Uterus (tissue), 4 donors: ENCODE results near the gene AKT2. TPM values are rescaled to one million over a fixed set of nuclear protein-coding genes. Genes with fewer than 3 reads are reported as not detected.

ENCODE experiments used
- DNase-seq, 2 donors: peaks; one replicate each; pipeline ENCODE4 v3.0.0-alpha.2; 2019 to 2020
- H3K27ac ChIP-seq, 2 donors: fragments of 200-600 bp; sonication (generic); 1 replicate in 1 of 2; 2 replicates in 1 of 2; pipeline ENCODE4 v1.5.1; 2016 to 2018
- H3K27me3 ChIP-seq, 2 donors: fragments of 200-600 bp; sonication (generic); one replicate each; pipeline ENCODE4 v1.5.1; 2018 to 2019; ENCODE audit warnings: control low read depth in 1 of 2
- H3K36me3 ChIP-seq, 2 donors: fragments of 200-600 bp; sonication (generic); one replicate each; pipeline ENCODE4 v1.5.1; 2019; ENCODE audit warnings: control low read depth in 1 of 2
- H3K4me1 ChIP-seq, 2 donors: fragments of 200-600 bp; sonication (generic); one replicate each; pipeline ENCODE4 v1.5.1; 2018 to 2019; ENCODE audit warnings: control low read depth in 1 of 2
- H3K4me3 ChIP-seq, 2 donors: fragments of 200-600 bp; sonication (generic); 1 replicate in 1 of 2; 2 replicates in 1 of 2; pipeline ENCODE4 v1.5.1; 2018 to 2019; ENCODE audit warnings: mild to moderate bottlenecking in 1 of 2
- H3K9me3 ChIP-seq, 2 donors: fragments of 200-600 bp; sonication (generic); one replicate each; pipeline ENCODE4 v1.5.1; 2019; ENCODE audit warnings: control low read depth in 1 of 2
- POLR2A ChIP-seq, 2 donors: fragments of 450-650 bp; IDR thresholded peaks; one replicate each; pipeline ENCODE4 v1.6.1; 2016; ENCODE audit warnings: antibody characterized with exemption in 2 of 2, mild to moderate bottlenecking in 1 of 2, moderate library complexity in 1 of 2
- intact Hi-C: fragments of 100-400 bp; cut with DNase I; formaldehyde crosslinking; loops from one replicate; pipeline ENCODE4 v1.15.1; 2023; ENCODE audit warnings: low total_unique reads
- total RNA-seq, 4 donors: library from RNA; depleted of rRNA in 3 of 4; stranded (reverse); fragments of >200 nt in 3 of 4; gene quantifications; one replicate each; pipeline versions ENCODE4 v1.1.0 to v1.2.4, GENCODE V29; 2014 to 2023
- TF ChIP-seq, protein P1 (sequence below), 4 experiments: fragments of 200-600 bp in 2 of 4; fragments of 450-650 bp in 2 of 4; sonication (generic) in 2 of 4; IDR thresholded peaks; one replicate each; pipeline ENCODE4 v1.5.1; 2016 to 2019; ENCODE audit warnings: antibody characterized with exemption in 4 of 4, mild to moderate bottlenecking in 2 of 4, moderate library complexity in 1 of 4
- donor health status: DM: yes; HTN: yes; CAD: no.

AKT2 gene
- total RNA-seq, 4 donors from 2014 or later = 32.6 to 177 (median 95.2) TPM

DNA sequence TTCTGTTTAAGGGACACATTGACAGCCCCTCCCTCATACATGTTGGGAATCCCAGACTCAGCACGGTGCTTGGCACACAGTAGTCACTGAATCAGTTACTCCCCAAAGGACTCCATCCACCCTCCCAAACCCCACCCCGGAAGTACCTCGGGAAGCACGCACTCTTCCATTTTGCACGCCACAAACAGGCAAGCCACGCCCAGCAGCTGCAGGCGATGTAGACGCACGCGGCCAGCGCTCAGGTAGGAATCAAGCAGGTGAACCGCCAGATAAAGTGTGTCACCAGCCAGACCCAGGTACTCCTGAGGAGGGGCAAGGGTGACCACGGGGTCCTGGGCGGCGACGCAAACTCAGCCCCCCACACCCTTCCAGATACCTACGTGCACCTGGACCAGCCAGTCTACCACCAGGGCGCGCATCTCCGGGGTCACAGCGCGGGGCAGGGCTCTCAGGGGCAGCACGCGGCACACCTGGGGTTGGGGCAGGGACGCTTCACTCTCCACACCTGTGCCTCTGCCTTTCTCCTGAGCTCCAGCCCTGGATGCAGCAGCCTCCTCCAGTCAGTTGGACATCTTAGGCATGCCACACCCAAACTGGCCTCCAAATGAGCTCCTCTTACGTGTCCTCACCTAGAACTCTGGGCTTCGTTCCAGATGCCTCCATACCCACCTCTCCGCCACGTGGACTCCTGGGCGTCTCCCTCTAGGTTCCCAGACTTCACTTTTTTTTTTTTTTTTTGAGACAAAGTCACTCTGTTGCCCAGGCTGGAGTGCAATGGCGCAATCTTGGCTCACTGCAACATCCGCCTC, 60.6 kb downstream of the AKT2 start:
- peaks cover 0 to 22% of the 10 kb centered on the region in 2 donors for H3K27me3 ChIP-seq
- no peak overlapping the region for H3K27ac ChIP-seq
- H3K4me1 ChIP-seq = peaks cover 0 to 8% of the 10 kb centered on the region in 2 donors
- no peak overlapping the region for H3K4me3 ChIP-seq
- no peaks in the 10 kb centered on the region for H3K9me3 ChIP-seq
- H3K36me3 ChIP-seq = no peaks in the 10 kb centered on the region
- DNase-seq = no peak
- TF ChIP-seq, protein P1, sequence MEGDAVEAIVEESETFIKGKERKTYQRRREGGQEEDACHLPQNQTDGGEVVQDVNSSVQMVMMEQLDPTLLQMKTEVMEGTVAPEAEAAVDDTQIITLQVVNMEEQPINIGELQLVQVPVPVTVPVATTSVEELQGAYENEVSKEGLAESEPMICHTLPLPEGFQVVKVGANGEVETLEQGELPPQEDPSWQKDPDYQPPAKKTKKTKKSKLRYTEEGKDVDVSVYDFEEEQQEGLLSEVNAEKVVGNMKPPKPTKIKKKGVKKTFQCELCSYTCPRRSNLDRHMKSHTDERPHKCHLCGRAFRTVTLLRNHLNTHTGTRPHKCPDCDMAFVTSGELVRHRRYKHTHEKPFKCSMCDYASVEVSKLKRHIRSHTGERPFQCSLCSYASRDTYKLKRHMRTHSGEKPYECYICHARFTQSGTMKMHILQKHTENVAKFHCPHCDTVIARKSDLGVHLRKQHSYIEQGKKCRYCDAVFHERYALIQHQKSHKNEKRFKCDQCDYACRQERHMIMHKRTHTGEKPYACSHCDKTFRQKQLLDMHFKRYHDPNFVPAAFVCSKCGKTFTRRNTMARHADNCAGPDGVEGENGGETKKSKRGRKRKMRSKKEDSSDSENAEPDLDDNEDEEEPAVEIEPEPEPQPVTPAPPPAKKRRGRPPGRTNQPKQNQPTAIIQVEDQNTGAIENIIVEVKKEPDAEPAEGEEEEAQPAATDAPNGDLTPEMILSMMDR (IDR thresholded peaks at IDR 0.05) = no peak
- no peak for TF ChIP-seq POLR2A (IDR thresholded peaks at IDR 0.05)
- intact Hi-C loops = loop anchor here (5.0 kb wide), 1 partner anchor 77 kb away; no protein-coding TSS in a partner anchor

DNA sequence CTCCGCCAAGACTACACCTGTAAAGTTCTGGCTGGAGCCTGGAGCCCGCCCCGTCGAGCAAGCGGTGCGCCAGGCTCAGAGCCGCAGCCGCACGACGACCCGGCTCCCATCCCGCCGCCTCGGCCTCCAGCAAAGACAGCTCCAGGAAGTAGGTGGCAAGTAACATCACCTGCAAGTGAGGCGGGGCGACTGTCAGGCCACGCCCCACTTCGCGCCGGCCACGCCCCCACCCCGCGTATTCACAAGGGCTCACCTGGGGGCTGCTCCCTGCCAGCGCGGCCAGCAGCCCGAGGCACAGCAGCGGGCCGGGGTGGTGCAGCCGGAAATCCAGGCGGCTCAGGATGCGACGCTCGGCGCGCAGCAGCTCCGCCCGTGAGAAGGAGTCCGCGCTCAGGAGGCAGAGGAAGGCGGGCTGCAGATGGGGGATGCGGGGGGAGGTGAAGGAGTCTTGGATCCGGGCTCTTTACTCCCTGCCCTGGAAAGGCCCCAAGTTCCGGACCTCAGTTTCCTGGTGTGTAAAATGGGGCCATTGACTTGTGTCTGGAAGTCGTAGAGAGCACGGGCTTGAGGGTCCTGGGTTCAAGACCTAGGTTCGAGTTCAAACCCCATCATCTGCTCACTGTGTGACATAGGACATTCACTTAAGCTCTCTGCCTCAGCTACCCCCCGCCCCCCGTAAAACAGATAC, 61.9 kb downstream of the AKT2 start:
- Histone ChIP-seq H3K9me3 (no peaks in the 10 kb centered on the region), H3K36me3 (no peaks in the 10 kb centered on the region), H3K27ac (no peak overlapping the region), H3K4me1 (peaks cover 0 to 8% of the 10 kb centered on the region in 2 donors), H3K27me3 (peaks cover 8 to 30% of the 10 kb centered on the region in 2 donors), H3K4me3 (no peak overlapping the region)
- DNase-seq = no peak
- TF ChIP-seq POLR2A (IDR thresholded peaks at IDR 0.05) = no peak
- TF ChIP-seq, protein P1 (IDR thresholded peaks at IDR 0.05) = no peak
- intact Hi-C loops = loop anchor here (5.0 kb wide), 1 partner anchor 76 kb away; no protein-coding TSS in a partner anchor

DNA sequence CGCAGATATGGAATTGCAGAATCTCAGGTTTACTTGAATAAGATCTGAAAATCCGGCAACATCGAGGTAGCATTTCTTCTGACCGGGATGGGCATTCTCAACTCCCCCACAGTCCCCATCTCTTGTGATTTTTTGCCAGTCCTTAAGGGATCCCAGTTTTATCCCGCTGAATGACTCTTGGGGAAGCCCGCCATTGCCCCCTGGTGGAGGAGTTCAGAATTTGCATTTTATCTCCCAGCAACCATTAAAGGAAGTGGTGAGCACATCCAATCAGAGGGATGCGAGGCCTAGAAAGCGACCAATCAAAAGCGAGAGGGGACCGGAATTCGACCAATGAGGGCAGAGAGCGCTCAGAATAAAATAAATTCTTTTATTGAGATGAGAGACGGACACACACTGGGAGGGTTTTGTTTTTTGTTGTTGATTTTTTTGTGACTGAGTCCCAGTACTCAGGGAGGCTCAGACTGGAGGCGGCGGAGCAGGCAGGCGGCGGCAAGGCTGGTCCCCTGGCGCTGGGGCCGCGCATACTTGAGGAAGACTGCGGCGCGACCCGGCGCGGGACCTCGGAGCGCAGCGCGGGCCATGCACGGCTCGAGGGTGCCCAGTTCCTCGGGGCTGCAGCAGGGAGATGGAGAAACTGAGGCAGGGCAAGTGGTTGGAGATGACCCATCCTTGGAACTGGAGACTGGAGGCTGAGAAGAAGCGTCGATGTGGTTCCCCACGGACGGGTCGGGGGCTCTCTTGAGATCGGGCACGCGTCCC, 63.1 kb downstream of the AKT2 start:
- Histone ChIP-seq H3K9me3 (no peaks in the 10 kb centered on the region), H3K27me3 (peaks cover 21 to 41% of the 10 kb centered on the region in 2 donors), H3K4me1 (peaks cover 0 to 8% of the 10 kb centered on the region in 2 donors), H3K27ac (no peak overlapping the region), H3K36me3 (no peaks in the 10 kb centered on the region), H3K4me3 (no peak overlapping the region)
- intact Hi-C loops = loop anchor here (5.0 kb wide), 1 partner anchor 75 kb away; no protein-coding TSS in a partner anchor
- DNase-seq = peak; percentile 78 to 84
- TF ChIP-seq, protein P1 (IDR thresholded peaks at IDR 0.05) = peak; percentile 82 to 93 (median 93)
- no peak for TF ChIP-seq POLR2A (IDR thresholded peaks at IDR 0.05)

DNA sequence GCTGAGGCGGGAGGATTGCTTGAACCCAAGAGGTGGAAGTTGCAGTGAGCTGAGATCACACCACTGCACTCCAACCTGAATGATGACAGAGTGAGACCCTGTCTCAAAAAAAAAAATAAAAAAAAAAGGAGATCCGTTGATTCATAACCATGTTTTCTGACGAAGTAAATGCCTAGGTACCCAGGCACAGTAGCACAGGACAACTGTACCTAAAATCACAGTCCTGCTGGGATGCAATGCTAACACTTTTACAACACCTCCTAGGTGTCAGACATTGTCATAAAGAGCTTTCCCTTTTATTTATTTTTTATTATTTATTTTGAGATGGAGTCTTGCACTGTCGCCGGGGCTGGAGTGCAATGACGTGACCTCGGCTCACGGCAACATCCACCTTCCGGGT, 64.5 kb downstream of the AKT2 start:
- Histone ChIP-seq H3K36me3 (no peaks in the 10 kb centered on the region), H3K9me3 (no peaks in the 10 kb centered on the region), H3K4me3 (no peak overlapping the region), H3K4me1 (peaks cover 0 to 3% of the 10 kb centered on the region in 2 donors), H3K27ac (no peak overlapping the region), H3K27me3 (peaks cover 22 to 52% of the 10 kb centered on the region in 2 donors)
- DNase-seq = no peak
- intact Hi-C loops = loop anchor here (5.0 kb wide), 1 partner anchor 73 kb away; no protein-coding TSS in a partner anchor
- TF ChIP-seq, protein P1 (IDR thresholded peaks at IDR 0.05) = no peak
- no peak for TF ChIP-seq POLR2A (IDR thresholded peaks at IDR 0.05)
